Coronary artery (tissue), 2 donors: ENCODE data around the gene CAMK2B.

ENCODE experiments used
- DNase-seq: peaks from one replicate; pipeline ENCODE4 v3.0.0-alpha.2; 2017; ENCODE audit warnings: low spot score
- H3K27ac ChIP-seq, 2 donors: fragments of 200-600 bp; sonication (generic); one replicate each; pipeline ENCODE4 v1.5.1; 2016 to 2019
- H3K4me3 ChIP-seq: fragments of 200-600 bp; sonication (generic); 2 replicates; pipeline ENCODE4 v1.5.1; 2016; ENCODE audit warnings: mild to moderate bottlenecking, moderate library complexity
- CTCF ChIP-seq: fragments of 200-600 bp; sonication (generic); IDR thresholded peaks from one replicate; pipeline ENCODE4 v1.5.1; 2019; ENCODE audit warnings: antibody characterized with exemption

Gene CAMK2B

GRCh38 chr7:44310221-44310848 lies 15.1 kb downstream of the CAMK2B start:
- Histone ChIP-seq H3K27ac (no peak overlapping the region), H3K4me3 (peak overlapping the region; percentile 68)
- TF ChIP-seq CTCF = no peak
- DNase-seq = peak; percentile 17

DNA sequence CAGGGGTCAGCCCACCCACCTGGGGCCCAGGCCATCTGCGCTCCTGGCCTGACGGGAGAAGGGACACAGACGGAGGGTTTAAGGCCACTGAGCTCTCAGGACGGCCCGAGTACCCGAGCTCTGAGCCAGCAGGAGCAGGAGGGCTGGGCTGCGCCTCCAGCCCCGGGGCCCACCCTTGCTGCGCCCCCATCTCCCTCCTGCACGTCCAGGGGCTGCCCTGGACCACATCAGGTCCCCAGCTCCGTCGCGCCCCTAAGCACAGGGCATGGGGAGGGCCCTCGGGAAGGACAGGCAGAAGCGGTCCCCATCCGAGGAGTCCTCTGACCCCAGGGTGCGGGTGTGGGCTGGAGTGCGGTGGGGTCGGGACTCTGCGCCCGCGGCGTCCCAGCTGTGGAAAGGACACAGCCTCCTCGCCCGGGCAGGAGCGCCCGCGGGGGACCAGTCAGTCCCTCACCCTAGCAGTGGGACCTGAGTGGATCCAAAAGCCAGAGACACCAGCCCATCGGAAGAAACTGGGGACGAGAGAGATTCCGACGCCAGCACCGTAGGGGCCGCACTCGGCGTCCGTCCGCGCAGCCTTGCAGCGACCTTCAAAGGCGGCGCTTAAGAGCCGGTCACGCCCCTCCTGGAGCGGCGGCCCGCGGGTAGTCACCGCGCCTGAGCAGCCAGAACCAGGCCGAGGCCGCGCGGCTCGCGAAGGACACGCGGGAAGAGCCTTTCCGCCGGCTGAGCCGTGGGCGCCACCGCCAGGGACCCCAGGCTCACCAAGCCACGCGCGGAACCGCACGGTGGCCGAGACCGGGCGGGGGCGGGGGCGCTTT lies 15.9 kb downstream of the CAMK2B start:
- Histone ChIP-seq H3K4me3 (peak overlapping the region; percentile 68), H3K27ac (no peak overlapping the region)
- TF ChIP-seq CTCF = no peak
- DNase-seq = peak; percentile 73

DNA sequence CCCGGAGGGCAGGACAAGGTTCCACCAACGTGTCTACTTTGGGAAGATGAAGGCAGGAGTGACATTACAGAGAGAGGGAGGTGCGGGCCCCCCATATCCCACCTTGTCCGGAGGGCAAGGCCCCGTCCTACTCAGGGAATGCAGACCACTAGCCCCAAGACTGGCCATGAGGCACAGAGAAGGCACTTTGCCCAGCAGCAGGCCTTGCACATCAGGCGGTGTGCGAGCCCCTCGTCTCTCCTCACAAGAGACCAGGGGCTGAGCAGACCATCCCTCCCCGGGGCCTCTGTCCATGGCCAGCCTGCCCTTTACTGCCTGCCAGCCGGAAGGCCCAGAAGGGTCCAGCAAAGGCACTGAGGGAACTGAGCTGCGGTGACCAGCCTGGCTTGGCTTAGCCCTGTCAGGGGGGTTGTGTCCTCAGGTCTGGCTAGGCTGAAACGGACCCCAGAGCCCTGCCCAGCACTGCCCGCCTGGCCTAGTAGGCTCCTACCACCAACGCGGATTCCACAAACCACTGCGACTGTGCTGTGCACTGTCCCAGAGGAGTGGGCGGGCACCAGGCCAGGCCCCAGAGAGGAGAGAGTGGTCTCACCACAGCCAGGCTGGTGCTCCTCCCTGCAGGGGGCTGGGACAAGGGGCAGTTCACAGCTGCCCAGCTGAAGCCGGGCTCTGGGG lies 16.7 kb downstream of the CAMK2B start:
- DNase-seq = peak; percentile 70
- no peak for TF ChIP-seq CTCF
- Histone ChIP-seq H3K4me3 (no peak overlapping the region), H3K27ac (no peak overlapping the region)

- Histone ChIP-seq H3K4me3 (no peak overlapping the region), H3K27ac (no peak overlapping the region)
- DNase-seq = peak; percentile 60
- TF ChIP-seq CTCF = no peak
These were observed 17.3 kb downstream of the CAMK2B start for GRCh38 chr7:44307905-44308595.

DNA sequence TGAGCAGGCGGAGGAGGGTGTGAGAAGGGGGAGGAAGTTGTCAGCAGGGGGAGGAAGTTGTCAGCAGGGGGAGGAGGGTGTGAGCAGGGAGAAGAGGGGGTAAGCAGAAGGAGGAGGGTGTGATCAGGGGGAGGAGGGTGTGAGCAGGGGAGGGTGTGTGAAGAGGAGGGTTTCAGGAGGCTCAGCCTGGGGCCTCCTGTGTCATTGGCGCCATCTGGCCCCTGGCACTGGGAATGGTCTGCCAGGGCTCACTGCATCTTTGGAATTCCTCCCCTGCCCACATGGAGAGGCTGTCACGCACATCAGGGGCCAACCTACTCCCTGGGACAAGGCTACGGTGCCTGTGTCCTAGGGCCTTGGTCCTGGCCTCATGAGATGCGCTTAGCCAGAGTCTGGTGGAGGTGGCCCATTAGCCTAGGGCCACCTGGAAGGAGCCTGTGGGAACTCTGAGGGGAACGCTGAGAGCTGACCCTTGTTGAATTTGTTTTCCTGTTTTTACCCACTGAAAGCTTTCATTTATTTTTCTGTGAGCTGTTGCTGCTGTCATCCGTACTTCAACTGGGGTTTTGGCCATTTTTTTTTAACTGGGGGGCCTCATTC lies 18.0 kb downstream of the CAMK2B start:
- TF ChIP-seq CTCF = no peak
- peak; percentile 50 for DNase-seq
- Histone ChIP-seq H3K4me3 (no peak overlapping the region), H3K27ac (no peak overlapping the region)

- no peak overlapping the region for H3K4me3 ChIP-seq
- no peak for TF ChIP-seq CTCF
- peak; percentile 50 for DNase-seq
- no peak overlapping the region for H3K27ac ChIP-seq
These were observed 18.8 kb downstream of the CAMK2B start for GRCh38 chr7:44306606-44307005.
